Activated CD4-positive, alpha-beta T cell treated with anti-CD3 and anti-CD28 coated beads for 4 hours (primary cell): Measurements from ENCODE around the gene MYL12A.

ENCODE experiments used
- DNase-seq, 2 donors: peaks; one replicate each; pipeline ENCODE4 v3.0.0-alpha.2; 2020

MYL12A gene

DNA sequence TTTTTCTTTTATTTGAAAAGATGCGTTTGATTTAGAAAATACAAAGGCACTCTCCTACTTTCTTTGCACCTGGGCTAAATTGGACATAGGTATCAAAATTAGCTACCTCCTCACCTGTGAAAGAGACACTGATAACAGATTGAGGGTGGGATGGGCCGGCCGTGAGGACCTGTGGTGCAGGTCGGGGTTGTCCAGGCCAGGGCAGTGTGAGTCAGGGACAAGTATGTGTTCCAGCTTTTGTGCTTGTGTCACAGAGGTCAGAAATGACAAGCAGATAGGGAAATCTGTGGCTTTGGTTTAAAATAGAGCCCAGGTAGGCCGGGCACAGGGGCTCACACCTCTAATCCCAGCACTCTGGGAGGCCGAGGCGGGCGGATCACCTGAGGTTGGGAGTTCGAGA is 36.9 kb downstream of the MYL12A start:
- no peak for DNase-seq

DNA sequence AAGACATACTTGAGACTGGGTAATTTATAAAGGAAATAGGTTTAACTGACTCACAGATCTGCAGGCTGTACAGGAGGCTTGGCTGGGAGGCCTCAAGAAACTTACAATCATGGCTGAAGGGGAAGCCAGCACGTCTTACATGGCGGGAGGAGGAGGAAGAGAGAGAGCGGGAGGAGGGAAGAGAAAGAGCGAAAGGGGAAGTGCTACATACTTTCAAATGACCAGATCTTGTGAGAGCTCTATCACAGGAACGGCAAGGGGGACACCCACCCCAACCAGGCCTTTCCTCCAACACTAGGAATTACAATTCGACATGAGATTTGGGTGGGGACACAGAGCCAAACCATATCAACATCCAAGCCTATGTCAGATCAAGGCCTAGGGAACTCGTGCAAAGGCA is 38.6 kb downstream of the MYL12A start:
- no peak for DNase-seq

DNA sequence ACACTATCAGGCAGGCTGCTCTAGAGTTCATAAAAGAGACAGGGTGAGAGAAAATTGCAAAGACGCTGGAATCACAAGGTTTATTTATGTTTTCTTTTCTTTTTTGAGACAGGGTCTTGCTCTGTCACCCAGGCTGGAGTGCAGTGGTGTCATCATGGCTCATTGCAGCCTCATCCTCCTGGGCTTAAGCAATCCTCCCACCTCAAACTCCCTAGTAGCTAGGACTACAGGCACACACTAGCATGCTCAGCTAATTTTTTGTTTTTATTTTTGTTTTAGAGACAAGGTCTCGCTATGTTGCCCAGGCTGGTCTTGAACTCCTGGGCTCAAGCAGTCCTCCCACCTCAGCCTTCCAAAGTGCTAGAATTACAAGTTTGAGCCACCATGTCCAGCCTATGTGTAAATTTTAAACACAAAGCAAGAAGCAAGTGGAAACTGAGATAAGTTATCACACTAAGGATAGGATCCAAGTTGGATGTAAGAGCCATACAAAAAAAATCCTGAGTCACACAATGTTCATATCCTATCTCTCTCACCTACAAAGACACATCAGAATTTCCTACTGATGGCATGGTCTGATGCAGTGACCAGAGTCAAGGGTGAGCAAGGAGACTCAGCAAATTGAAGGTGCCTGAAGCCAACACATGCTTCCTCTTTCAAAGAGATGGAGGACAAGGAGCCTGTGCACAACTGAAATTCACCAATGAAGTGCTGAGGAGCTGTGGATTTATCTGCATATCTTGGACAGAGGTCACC is 45.8 kb downstream of the MYL12A start:
- no peak for DNase-seq

DNA sequence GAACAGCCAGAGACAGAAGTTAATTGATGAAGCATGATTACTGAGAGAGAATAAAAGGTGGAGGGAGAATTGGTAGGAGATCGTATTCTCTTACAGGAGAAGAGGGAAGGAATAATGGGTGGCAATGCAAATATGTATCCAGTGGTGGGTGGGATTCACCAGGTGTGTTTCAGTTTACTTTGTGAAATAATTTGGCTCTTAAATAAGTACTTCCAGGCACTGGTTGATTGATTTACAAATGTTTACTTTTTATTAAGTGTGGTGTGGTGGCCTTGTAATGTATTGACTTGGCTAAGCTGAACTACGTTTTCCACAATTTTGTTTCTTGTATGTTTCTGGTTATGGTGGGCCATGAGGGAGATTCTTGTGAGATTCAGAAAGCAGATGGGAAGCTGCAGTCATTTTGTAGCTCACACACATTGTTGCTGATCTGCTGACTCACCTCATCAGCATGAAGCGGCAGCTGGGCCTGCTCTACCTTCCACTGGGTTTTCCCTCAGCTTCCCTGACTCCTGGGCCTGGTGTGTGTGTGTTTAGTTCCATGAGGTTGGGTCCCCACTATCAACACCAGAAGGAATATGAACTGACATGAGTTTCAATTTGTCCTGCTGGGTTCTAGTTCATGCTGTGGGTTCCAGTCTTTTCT is 47.0 kb downstream of the MYL12A start:
- DNase-seq: no peak

DNA sequence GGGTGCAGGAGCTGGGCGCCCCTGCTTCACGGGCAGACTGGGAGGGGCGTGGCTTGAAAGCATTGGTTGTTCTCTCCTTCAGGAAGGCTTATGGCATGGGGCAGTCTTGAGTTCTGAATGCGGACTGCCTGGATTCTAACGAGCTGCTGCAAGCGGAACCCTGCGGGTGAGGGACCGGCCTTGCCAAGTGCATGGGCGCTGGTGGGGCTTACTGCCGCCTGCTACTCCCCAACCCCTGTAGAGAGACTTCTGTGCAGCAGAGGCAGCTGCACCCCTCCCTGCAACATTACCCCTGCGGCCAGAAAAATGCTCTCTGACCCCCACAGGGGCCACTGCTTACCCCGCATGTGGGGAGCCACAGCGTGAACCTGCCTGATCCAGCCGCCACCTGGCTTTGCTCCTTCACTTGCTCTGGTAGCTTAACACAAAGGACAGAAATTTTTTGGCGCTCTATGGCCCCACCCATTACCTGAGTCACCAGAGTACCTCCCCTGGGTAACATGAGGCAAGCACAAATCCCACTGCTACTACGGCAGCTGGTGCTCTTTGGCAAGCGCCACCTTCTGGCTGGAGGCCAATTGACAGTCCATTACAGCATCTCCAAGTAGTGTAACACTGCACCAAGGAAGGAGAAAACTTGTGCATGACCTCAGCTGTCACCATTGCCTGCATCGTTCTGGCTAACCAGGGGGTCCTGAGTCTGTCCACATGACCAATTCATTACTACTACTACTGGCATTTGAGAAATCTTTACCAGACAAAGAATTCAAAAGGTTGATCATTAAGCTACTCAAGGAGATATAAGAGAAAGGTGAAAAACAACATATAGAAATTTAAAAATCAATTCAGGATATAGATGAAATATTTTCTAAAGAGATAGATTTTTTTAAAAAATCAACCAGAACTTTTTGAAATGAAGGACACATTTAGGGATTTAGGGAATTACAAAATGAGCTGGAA is 49.7 kb downstream of the MYL12A start:
- DNase-seq: peak; percentile 88 to 95

DNA sequence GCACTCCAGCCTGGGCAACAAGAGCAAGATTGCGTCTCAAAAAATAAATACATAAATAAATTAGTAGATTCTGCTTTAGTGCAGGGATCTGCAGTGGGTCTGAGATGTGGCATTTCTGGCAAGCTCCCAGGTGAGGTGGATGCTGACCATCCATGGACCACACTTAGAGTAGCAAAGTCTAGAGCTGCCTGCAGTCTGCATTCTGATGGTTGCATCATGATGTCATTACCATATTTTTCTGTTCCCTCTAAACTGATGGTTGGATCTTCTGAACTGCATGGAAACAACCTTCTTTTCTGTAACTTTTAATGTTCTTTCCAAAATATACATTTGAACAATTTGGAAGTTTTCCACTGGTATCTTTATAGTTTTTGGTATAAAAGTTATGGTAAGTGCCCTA is 57.2 kb downstream of the MYL12A start:
- no peak for DNase-seq

DNA sequence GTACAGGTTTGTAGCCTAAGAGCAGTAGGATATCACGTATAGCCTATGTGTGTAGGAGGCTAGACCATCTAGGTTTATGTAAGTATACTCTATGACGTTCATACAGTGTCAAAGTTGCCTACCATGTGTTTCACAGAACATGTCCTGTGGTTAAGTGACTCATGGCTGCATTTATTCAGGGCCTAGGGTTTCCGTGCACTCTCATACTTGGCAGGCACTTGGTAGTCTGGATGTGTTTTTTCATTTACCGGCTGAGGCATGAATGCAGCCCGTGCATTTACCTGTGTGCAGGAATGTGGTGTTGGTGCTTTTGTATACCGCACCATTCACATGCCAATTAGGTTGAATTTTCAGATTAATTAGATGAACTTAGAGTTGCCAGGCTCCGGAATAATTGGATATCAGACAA is 57.8 kb downstream of the MYL12A start:
- DNase-seq: peak; percentile 38 to 39
